Osteocyte (in vitro differentiated cells): ENCODE data around the gene LXN. TPM values are rescaled to one million over a fixed set of nuclear protein-coding genes. Genes with fewer than 3 reads are reported as not detected.

Experiments used
- DNase-seq: peaks from one replicate; pipeline ENCODE4 v3.0.0; 2021; ENCODE audit warnings: mixed read lengths; ENCODE audit not compliant: unreplicated experiment; ENCODE audit errors: extremely low spot score
- H3K27ac Mint-ChIP-seq: one replicate; pipeline ENCODE4 v1.8.0; 2021; ENCODE audit warnings: mild to moderate bottlenecking, mixed read lengths; ENCODE audit not compliant: unreplicated experiment
- H3K27me3 Mint-ChIP-seq: one replicate; pipeline ENCODE4 v1.8.0; 2021; ENCODE audit warnings: mixed read lengths; ENCODE audit not compliant: unreplicated experiment
- H3K36me3 Mint-ChIP-seq: one replicate; pipeline ENCODE4 v1.8.0; 2021; ENCODE audit warnings: mixed read lengths; ENCODE audit not compliant: unreplicated experiment
- H3K4me1 Mint-ChIP-seq: one replicate; pipeline ENCODE4 v1.8.0; 2021; ENCODE audit warnings: mixed read lengths; ENCODE audit not compliant: unreplicated experiment
- H3K4me3 Mint-ChIP-seq: one replicate; pipeline ENCODE4 v1.8.0; 2021; ENCODE audit warnings: mild to moderate bottlenecking, moderate library complexity, mixed read lengths; ENCODE audit not compliant: unreplicated experiment
- H3K9me3 Mint-ChIP-seq: one replicate; pipeline ENCODE4 v1.8.0; 2021; ENCODE audit warnings: mixed read lengths; ENCODE audit not compliant: unreplicated experiment
- CTCF ChIP-seq: fragments of 200-600 bp; sonication (generic); IDR thresholded peaks from 2 replicates; pipeline ENCODE4 v1.5.0; 2021; ENCODE audit warnings: antibody characterized with exemption, mild to moderate bottlenecking, moderate library complexity
- total RNA-seq: library from RNA; stranded (reverse); gene quantifications from 2 replicates; pipeline ENCODE4 v1.2.1, GENCODE V29; 2021

Gene LXN
- total RNA-seq, 1 donor from 2014 or later = 7.3 TPM

GRCh38 chr3:158631981-158632380, 40.5 kb downstream of the LXN start:
- H3K4me1 Mint-ChIP-seq = no peaks in the 10 kb centered on the region
- TF ChIP-seq CTCF = no peak
- no peak overlapping the region for H3K4me3 Mint-ChIP-seq
- peaks cover 8% of the 10 kb centered on the region for H3K9me3 Mint-ChIP-seq
- H3K36me3 Mint-ChIP-seq = no peaks in the 10 kb centered on the region
- H3K27ac Mint-ChIP-seq = no peak overlapping the region
- DNase-seq = no peak
- H3K27me3 Mint-ChIP-seq = peaks cover 27% of the 10 kb centered on the region

GRCh38 chr3:158625881-158626280, 46.6 kb downstream of the LXN start:
- no peak for TF ChIP-seq CTCF
- H3K4me1 Mint-ChIP-seq = no peaks in the 10 kb centered on the region
- H3K9me3 Mint-ChIP-seq = peaks cover 5% of the 10 kb centered on the region
- peaks cover 18% of the 10 kb centered on the region for H3K27me3 Mint-ChIP-seq
- DNase-seq = no peak
- H3K36me3 Mint-ChIP-seq = no peaks in the 10 kb centered on the region
- H3K4me3 Mint-ChIP-seq = no peak overlapping the region
- H3K27ac Mint-ChIP-seq = no peak overlapping the region

GRCh38 chr3:158617982-158618875, 54.2 kb downstream of the LXN start:
- H3K36me3 Mint-ChIP-seq = no peaks in the 10 kb centered on the region
- TF ChIP-seq CTCF = no peak
- H3K27ac Mint-ChIP-seq = no peak overlapping the region
- DNase-seq = no peak
- H3K4me1 Mint-ChIP-seq = no peaks in the 10 kb centered on the region
- peaks cover 18% of the 10 kb centered on the region for H3K9me3 Mint-ChIP-seq
- peaks cover 6% of the 10 kb centered on the region for H3K27me3 Mint-ChIP-seq
- H3K4me3 Mint-ChIP-seq = no peak overlapping the region

Other genes with a start within 250 kb of the LXN start
- 10.6 and 11.8 TPM in 2 replicates for gene MLF1, start 101.5 kb downstream of the LXN start, total RNA-seq
- gene GFM1, start 28.1 kb downstream of the LXN start, total RNA-seq = 38.0 and 44.2 TPM in 2 replicates
- 2.4 and 2.8 TPM in 2 replicates for gene RARRES1, start 59.8 kb upstream of the LXN start, total RNA-seq
- 55.0 and 55.6 TPM in 2 replicates for gene MFSD1, start 129.4 kb upstream of the LXN start, total RNA-seq